Ishikawa (cell line): ENCODE data around the gene AP4S1.

Source experiments
- CEBPB ChIP-seq: IDR thresholded peaks from 2 replicates; pipeline ENCODE4 v1.6.1; 2012
- CREB1 ChIP-seq: IDR thresholded peaks from 2 replicates; pipeline ENCODE4 v1.6.1; 2012; ENCODE audit warnings: low read depth
- EGR1 ChIP-seq: IDR thresholded peaks from 2 replicates; pipeline ENCODE4 v1.6.1; 2012
- EP300 ChIP-seq: IDR thresholded peaks from 2 replicates; pipeline ENCODE4 v1.6.1; 2012; ENCODE audit warnings: borderline replicate concordance
- FOXM1 ChIP-seq: IDR thresholded peaks from 2 replicates; pipeline ENCODE4 v1.6.1; 2012; ENCODE audit warnings: low read depth, borderline replicate concordance
- NFIC ChIP-seq: IDR thresholded peaks from 2 replicates; pipeline ENCODE4 v1.6.1; 2012
- RAD21 ChIP-seq: IDR thresholded peaks from 2 replicates; pipeline ENCODE4 v1.6.1; 2012; ENCODE audit warnings: low read depth
- TAF1 ChIP-seq: IDR thresholded peaks from 2 replicates; pipeline ENCODE4 v1.6.1; 2012; ENCODE audit warnings: low read depth, mild to moderate bottlenecking
- TCF12 ChIP-seq: IDR thresholded peaks from 2 replicates; pipeline ENCODE4 v1.6.1; 2012; ENCODE audit warnings: low read depth
- TEAD4 ChIP-seq: IDR thresholded peaks from 2 replicates; pipeline ENCODE4 v1.6.1; 2012
- YY1 ChIP-seq: IDR thresholded peaks from 2 replicates; pipeline ENCODE4 v1.6.1; 2012; ENCODE audit warnings: low read depth
- ZBTB7A ChIP-seq: IDR thresholded peaks from 2 replicates; pipeline ENCODE4 v1.6.1; 2012; ENCODE audit warnings: low read depth
- TF ChIP-seq, protein P1 (sequence below): IDR thresholded peaks from 2 replicates; pipeline ENCODE4 v1.6.1; 2012
- TF ChIP-seq, protein P2 (sequence below): IDR thresholded peaks from 2 replicates; pipeline ENCODE4 v1.6.1; 2012
- TF ChIP-seq, protein P3 (sequence below): IDR thresholded peaks from 2 replicates; pipeline ENCODE4 v1.6.1; 2012; ENCODE audit warnings: low read depth, mild to moderate bottlenecking

The AP4S1 gene

DNA sequence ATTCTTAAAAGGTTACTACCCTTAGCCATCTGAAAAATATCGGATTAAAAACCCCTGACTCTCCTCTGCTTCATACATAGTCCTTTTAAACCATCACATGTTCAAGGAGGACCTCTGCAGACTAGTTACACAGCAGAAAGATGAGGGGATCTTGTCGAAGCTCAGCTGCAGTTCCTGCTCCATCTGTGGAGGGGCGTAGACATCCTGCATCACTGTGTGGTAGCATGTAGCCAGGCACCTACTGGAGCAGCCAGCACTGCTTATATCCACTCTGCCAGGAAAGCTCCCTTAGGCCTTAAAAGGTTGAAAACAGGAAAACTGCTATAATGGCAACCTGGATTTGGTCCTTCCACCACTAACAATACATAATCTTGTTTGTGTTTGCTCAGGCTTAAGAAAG, 58.3 kb downstream of the AP4S1 start:
- TF ChIP-seq TAF1 (no peak), ZBTB7A (no peak), CEBPB (no peak), YY1 (no peak), NFIC (no peak), TEAD4 (no peak), CREB1 (no peak), TCF12 (no peak)
- TF ChIP-seq, protein P1, sequence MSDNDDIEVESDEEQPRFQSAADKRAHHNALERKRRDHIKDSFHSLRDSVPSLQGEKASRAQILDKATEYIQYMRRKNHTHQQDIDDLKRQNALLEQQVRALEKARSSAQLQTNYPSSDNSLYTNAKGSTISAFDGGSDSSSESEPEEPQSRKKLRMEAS: no peak
- TF ChIP-seq, protein P2, sequence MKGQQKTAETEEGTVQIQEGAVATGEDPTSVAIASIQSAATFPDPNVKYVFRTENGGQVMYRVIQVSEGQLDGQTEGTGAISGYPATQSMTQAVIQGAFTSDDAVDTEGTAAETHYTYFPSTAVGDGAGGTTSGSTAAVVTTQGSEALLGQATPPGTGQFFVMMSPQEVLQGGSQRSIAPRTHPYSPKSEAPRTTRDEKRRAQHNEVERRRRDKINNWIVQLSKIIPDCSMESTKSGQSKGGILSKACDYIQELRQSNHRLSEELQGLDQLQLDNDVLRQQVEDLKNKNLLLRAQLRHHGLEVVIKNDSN: no peak

DNA sequence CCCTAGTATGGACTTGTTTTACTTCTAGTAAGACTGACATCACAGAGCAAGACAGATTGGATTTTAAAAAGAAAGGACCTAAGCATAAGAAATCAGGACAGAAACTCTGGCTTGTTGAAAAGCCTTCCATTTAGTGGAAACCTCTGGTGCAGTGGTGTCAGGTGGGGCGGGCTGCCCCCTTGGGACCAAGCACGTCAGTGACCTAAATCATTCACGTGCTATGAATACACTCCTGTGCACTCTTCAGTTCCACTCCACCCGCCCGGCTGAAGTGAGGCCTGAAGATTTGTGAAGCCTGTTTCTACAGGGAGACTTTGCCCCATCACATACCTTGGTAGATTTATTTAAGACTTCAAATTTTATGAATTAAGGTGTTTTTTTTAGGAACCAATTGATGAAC, 58.9 kb downstream of the AP4S1 start:
- TF ChIP-seq FOXM1 (no peak), ZBTB7A (no peak), EP300 (no peak), TCF12 (no peak), TEAD4 (no peak), CEBPB (no peak), CREB1 (no peak)

DNA sequence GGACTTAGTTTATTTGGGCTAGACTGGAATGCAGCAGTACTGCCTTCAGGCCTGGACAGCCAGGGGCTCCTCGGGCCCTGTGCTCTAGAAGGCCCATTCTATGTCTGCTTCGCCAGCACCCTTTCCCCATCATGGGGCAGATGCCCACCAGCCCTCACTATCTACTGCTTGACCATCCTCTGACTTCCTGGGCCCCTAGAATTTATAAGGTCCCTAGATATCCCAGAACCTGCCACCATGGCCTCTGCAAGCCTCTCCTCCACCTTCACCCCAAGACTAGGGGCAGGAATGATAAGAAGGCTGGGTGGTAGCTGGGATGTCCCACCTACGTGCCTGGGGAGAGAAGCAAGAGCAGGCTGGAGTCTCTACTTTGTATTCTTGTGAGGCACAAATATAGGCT, 59.6 kb downstream of the AP4S1 start:
- TF ChIP-seq, protein P1: no peak
- TF ChIP-seq RAD21 (no peak), FOXM1 (no peak), EGR1 (no peak), CREB1 (no peak), YY1 (no peak), EP300 (no peak)
- TF ChIP-seq, protein P2: no peak

DNA sequence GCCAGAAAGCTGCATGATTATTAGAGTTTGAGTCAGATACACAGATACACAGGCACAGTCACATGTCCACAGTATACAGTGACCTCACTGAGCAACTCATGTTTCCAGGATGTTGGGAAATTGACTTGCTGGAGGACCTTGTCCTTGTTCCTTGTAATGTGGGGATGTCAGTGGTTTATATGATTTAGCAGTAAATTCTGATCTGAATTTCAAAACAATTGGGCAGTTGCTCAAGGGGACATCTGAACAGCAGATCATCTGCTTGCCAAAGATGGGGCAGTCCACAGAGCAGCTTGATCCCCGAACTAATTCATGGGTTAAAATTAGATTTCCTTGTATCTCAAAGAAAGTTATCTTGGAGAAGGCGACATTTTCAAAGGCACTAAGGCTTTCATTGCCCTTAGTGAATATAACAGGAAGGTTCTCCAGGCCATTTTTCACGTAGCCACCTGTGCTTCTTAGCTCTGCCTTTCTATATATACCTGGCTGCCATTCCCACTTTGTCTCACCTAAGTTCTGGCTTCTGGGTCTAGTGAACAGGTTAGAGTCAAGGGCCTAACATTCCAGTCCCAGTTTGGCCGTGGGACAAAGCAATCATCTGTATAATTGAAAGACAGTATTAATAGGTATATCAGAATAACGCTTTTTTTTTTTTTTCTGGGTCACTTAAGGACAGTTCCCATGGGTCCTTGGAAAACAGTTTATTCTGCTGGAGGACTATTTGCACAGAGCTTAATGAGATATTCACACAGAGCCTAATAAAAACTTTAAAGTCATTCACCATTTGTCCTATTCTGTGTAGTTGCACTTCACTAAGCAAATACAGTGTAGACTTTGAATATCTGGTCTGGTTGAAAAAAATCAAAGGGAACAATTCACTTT, 65.7 kb downstream of the AP4S1 start:
- TF ChIP-seq NFIC (0 out of 2 replicates have a peak, but pooled peaks have one; percentile 23), YY1 (no peak), FOXM1 (no peak), RAD21 (no peak), EGR1 (no peak)
- TF ChIP-seq, protein P2: peak; percentile 61

DNA sequence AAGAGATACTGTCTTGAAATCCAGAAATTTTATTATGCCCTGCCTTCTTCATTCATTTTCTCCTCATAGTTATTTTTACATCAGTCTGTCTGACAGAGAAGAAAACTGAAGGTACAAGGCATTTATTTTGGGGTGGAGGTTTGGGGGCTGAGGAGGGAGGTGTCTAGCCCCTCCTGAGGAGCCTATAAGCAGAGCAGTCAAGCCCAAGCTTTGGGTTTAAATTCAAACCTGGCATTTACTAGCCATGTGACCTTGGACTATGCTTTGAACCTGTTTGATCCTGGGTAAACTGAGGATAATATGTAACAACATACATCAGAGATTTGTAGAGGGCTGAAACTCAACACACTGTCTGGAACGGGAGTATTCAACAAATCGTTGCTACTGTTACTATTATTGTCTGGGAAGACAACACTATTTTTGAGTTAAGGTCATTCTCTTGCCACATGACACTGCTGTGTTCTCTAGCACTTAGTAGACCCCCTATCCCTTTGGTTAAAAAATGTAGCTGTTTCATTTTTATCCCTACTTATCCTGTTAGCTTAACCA, 66.8 kb downstream of the AP4S1 start:
- TF ChIP-seq NFIC (no peak), TEAD4 (no peak), CEBPB (no peak), TCF12 (no peak), EGR1 (no peak), EP300 (no peak), RAD21 (no peak), FOXM1 (no peak), TAF1 (no peak), ZBTB7A (no peak), YY1 (no peak)
- TF ChIP-seq, protein P1: no peak
- TF ChIP-seq, protein P2: no peak
- TF ChIP-seq, protein P3, sequence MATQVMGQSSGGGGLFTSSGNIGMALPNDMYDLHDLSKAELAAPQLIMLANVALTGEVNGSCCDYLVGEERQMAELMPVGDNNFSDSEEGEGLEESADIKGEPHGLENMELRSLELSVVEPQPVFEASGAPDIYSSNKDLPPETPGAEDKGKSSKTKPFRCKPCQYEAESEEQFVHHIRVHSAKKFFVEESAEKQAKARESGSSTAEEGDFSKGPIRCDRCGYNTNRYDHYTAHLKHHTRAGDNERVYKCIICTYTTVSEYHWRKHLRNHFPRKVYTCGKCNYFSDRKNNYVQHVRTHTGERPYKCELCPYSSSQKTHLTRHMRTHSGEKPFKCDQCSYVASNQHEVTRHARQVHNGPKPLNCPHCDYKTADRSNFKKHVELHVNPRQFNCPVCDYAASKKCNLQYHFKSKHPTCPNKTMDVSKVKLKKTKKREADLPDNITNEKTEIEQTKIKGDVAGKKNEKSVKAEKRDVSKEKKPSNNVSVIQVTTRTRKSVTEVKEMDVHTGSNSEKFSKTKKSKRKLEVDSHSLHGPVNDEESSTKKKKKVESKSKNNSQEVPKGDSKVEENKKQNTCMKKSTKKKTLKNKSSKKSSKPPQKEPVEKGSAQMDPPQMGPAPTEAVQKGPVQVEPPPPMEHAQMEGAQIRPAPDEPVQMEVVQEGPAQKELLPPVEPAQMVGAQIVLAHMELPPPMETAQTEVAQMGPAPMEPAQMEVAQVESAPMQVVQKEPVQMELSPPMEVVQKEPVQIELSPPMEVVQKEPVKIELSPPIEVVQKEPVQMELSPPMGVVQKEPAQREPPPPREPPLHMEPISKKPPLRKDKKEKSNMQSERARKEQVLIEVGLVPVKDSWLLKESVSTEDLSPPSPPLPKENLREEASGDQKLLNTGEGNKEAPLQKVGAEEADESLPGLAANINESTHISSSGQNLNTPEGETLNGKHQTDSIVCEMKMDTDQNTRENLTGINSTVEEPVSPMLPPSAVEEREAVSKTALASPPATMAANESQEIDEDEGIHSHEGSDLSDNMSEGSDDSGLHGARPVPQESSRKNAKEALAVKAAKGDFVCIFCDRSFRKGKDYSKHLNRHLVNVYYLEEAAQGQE: no peak

DNA sequence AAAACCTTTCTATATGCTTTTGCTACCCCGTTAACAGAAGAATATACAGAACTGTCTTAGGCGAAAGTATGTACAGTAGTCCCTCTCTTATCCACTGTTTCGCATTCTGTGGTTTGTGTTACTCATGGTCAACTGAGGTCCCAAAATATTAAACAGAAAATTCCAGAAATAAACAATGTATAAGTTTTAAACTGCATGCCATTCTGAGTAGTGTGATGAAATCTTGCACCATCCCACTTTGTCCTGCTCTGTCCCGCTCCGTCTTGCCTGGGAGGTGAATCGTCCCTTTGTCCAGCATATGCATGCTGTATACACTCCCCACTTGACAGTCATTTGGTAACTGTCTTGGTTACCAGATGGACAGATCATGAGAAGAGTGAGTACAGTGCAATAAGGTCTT, 70.8 kb downstream of the AP4S1 start:
- TF ChIP-seq FOXM1 (no peak), NFIC (no peak), EGR1 (no peak), CREB1 (no peak), EP300 (no peak), TCF12 (no peak), YY1 (no peak), TEAD4 (no peak), RAD21 (no peak), ZBTB7A (no peak), TAF1 (no peak), CEBPB (no peak)
- TF ChIP-seq, protein P3: no peak
- TF ChIP-seq, protein P1: no peak
- TF ChIP-seq, protein P2: no peak
